HG02884 (cell line): ENCODE measurements around the gene CR1L.
"Not testable (repeated sequence)": the region's sequence is repeated elsewhere in the genome, so short reads cannot be mapped to it uniquely, and the experiment has no call there.

Experiments
- ATAC-seq: cut with Tn5 transposase; IDR thresholded peaks from one replicate; pipeline ENCODE4 v1.9.1; 2021; ENCODE audit warnings: mild to moderate bottlenecking, moderate library complexity; ENCODE audit not compliant: unreplicated experiment

Gene CR1L

DNA sequence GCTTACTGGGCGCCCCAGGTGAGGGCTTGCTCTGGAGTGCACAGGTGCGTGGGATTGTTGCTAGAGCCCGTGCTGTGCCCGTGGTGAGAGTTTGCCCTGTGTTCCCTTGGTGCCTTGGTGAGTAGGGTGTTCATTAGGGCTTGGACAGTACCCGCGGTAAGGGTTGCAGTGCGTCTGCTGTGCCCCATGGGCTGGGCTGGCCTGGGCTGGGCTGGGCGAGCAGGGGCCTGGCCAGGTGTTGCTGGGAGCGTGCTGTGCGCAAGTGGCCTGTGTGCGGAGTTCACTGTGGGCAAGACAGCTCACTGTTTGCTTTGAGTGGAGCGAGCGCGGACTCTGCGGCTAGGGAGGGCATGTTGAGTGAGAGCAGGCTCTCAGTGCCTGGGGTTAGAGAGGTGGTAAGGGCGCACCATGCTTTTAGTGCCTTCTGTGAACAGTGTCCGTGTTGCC is 725 bp downstream of the CR1L start:
- no peak for ATAC-seq

DNA sequence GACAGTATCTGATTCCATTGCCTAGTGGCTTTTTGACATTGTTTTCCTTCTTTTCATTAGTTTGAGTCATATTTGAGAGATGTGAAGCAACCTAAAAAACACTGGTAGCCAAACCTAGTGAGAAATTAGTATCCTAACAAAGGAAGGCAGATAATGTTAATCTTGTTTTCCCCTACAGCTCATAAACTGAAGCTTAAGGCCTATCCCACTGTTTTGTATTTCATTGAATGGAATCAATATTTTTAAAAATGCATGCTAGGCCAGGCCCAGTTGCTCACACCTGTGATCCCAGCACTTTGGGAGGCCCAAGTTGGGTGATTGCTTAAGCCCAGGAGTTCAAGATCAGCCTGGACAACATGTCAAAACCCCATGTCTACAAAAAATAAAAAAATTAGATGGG is 1.2 kb downstream of the CR1L start:
- no peak for ATAC-seq

DNA sequence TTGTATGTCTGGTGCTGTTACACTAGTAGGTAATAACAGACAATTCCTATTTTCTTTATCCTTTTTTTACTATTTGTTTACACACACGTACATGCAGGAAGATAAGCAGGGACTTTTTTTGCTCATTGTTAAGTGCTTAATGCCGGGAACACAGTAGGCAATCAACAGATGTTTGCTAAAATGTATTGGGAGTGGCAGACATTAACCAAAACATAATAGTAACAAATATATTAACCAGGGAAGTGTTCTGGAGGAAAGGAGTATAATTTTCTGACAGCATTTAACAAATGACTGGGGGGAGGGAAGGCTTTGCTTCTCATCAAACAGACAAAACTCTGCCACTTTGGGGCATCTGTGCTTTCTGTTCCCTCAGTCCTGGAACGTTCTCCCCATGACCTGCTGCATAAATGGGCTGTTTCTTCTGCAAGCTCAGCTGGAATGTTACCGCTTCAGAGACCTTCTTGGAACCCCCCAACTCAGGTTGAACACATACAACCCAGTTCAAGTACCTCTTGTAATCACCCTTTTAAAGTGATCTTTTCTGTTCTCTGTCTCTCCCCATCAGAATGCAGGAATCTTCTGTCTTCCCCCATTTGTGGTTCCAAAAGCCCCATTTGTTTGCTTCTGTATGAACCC is 2.1 kb downstream of the CR1L start:
- ATAC-seq = no peak

DNA sequence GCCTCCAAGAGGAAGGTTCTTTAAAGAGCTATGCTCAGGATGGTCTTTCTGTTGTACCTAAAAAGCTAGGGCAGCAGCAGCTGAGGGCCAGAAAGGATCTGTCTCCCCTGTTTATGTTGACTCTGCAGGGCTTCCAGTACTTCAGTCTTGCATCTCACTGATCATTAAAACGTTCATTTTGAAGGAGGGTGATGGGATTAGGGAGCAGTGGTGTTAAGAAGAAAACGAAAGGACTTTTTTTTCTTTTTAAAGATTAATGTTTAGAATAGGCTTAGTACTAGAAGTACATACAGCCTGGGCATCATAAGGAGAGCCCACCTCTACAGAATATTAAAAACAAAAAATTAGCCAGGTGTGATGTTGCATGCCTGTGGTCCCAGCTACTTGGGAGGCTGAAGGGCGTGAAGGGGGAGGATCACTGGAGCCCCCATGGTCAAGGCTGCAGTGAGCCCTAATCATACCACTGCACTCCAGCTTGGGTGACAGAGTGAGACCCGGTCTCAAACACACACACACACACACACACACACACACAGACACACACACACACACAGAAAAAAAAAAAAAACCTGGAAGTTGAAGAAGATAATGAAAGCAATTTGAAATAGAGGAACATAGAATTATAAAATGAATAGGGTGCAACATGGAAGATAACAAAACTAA is 2.9 kb downstream of the CR1L start:
- no peak for ATAC-seq

DNA sequence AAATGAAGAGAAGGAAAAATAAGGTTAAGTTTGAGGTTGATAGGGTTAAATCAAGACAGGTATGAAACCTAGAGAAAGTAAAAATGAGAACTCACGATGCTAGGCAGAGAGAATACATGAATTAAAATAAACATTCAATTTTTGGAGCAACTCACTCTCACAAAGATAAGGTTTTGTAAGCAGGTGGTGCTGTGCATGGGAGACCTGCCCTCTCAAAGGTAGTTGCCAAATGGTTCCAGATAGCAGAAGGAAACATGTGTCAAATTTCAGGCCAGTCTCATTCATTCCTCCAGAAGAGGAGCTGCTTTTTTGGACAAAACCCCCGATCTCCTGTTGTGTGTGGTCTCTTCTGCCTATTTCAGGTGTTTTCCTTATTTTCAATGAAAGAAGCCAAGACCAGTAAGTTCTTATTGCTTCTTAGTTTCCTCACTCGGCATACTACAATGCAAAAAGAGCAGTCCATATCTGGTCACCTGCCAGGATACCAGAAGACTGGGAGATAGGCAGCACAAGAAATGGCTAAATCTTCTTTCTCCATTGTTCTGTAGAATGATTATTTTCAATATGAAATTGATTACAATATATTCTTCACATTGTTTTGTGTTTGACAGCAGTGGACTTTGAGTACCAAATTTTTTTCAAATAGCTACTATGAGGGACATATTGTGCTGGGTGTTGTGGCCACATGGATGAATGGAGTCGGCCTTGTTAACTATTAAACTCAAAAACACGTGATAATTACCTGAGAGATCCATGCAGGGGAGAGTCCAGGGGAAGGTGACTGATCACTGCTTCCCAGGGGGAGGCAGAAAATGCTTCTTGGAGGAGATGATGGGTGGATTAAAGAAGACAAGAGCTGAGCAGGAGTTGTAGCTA is 3.6 kb downstream of the CR1L start:
- ATAC-seq = no peak

DNA sequence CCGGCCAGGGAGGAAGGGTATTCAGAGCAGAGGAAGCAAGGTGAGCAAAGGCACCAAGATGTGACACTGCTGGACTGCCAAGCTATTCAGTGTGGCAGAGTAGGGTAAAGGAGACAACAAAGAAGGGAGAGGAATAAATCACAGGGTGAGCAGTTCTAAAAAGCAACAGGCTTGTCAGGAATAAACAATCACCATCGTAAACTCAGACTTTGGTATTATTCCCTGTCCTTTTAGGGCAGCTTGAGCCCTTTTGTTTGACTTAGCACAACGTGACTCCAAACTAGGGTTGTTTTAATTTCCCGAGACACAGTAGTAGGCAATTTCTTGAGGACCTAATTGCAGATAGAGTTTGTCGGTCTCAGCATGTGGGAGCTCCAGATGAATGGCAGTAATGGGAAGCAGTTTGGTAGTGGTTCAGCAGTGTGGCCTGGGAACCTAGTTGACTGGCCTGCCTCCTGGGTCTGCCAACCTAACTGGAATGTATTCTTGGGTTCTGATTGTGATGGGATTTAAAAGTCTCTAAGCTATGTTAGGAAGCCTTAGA is 4.3 kb downstream of the CR1L start:
- no peak for ATAC-seq

- ATAC-seq = no peak
Observed at GRCh38 chr1:207649865-207650580, 5.1 kb downstream of the CR1L start.

- ATAC-seq = no peak
Observed at GRCh38 chr1:207651583-207651982, 6.7 kb downstream of the CR1L start.

- ATAC-seq = no peak
Observed at GRCh38 chr1:207654320-207654719, 9.4 kb downstream of the CR1L start.

GRCh38 chr1:207658408-207658807 is 13.5 kb downstream of the CR1L start:
- no peak for ATAC-seq

GRCh38 chr1:207658904-207659485 is 14.1 kb downstream of the CR1L start:
- no peak for ATAC-seq

DNA sequence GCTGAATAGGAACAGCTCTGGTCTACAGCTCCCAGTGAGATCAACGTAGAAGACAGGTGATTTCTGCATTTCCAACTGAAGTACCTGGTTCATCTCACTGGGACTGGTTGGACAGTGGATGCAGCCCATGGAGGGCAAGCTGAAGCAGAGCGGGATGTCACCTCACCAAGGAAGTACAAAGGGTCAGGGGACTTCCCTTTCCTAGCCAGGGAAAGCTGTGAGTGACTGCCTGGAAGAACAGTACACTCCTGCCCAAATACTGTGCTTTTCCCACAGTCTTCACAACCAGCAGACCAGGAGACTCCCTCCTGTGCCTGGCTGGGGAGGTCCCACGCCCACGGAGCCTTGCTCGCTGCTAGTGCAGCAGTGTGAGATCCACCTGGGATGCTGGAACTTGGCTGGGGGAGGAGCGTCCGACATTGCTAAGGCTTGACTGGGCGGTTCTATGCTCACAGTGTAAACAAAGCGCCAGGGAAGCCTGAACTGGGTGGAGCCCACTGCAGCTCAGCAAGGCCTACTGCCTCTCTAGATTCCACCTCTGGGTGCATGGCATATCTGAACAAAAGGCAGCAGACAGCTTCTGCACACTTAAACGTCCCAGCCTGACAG is 14.7 kb downstream of the CR1L start:
- no peak for ATAC-seq

- not testable (repeated sequence) for ATAC-seq
Observed at GRCh38 chr1:207661420-207661819, 16.5 kb downstream of the CR1L start.

GRCh38 chr1:207666342-207666741 is 21.4 kb downstream of the CR1L start:
- ATAC-seq = no peak

DNA sequence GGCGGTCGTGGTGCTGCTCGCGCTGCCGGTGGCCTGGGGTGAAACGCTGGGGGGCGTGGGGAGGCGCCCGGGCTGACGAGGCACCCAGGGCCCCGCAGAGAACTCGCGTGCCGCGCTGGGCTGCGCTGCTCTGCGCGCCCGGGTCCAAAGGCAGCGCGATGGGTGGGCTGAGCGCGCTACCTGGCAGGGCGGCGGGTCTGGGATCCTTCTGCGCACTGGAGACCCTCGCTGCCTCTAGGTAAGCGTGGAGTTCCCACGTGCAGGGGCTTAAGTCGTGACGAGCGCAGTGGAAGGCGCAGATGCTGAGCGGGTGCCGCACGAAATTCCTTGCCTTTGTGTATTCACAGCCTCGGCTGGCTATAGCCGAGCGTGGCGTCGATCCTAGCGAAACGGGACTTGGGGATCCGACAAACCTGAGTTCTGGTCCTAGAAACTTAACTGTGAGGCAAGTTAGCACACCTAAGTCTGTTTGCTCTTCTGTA is 24.6 kb downstream of the CR1L start:
- no peak for ATAC-seq

DNA sequence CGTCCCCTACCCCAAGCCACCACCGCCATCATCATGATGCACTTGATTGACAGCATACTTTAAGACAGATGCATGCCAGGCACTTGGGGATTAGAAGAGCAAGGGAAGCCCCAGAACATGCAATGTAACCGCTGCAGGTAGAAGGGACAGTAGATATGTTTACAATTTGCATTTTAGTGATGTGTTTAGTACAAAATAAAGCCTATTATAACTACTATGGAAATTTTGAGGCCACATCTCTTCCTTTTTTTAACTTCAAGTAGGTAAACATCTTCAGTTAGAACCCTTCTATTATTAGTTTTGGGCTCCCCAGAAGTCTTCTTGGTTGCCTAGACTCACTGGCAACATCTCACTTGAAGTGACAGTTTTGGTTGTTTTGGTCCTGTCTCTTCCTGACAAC is 25.3 kb downstream of the CR1L start:
- ATAC-seq = peak; percentile 67

DNA sequence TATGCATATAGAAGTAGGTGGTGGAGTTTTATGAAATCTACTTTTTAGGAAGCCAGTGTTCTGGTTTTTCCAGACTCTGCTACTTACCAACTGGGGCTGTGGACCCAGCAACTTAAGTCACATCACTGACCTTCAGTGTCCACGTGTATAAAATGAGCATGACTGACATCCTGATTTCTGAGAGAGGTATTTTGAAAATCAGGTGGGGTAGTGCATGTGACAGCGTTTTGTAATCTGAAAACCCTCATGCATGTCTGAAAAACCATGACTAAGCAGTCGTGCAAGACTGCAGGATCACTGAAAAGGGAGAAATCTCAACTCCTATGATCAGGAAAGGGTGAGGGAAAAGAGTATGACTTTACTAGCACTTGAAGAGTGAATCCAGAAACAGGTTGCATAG is 26.1 kb downstream of the CR1L start:
- no peak for ATAC-seq

DNA sequence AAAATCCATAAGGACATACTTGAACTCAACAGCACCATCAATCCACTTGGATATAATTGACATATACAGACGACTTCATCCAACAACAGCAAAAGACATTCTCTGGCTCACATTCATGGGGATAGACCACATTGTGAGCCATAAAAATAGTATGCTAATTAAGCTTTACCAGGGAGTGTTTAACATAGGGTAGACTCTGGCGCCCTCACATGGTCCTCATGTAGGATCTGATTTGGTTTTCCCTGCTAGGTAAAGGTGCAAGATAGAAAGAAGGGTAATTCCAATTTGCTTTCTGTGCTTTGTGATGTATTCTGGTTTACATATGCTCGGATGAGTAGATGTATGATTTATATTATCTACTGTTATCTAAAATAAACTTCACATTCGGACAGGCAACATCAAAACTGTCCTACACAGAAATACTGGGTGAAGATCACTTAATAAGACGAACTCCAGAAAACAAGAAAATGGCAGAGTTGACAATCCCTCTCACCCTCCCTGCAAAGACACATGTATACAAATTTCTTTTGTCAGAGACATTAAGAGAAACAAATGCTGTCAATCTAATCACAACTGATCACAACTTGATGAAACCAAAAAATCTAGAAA is 27.7 kb downstream of the CR1L start:
- ATAC-seq = no peak

DNA sequence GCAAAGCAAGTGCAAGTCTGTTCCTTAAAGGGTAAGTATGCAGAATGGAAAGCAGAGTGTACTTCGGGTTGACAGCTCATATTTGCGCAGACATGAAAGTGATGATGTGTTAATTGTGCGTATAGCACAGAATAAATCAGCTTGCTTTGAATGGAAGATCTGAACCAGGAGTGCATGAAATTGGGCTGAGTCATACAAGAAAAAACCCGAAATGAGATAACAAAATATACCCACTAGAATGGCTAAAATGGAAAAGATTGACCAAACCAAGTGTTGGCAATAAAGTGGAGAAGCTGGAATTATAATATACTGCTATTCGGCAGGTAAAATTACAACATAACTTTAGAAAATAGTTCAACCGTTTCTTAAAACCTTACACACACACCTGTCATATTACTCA is 28.5 kb downstream of the CR1L start:
- no peak for ATAC-seq

- no peak for ATAC-seq
Observed at GRCh38 chr1:207676153-207676552, 31.2 kb downstream of the CR1L start.
